ENCODE results near the gene SLC15A3. TPM values are rescaled to one million over a fixed set of nuclear protein-coding genes. Genes with fewer than 3 reads are reported as not detected.

SLC15A3 gene
- total RNA-seq, 1 donor from 2014 or later, result 0.62 TPM

DNA sequence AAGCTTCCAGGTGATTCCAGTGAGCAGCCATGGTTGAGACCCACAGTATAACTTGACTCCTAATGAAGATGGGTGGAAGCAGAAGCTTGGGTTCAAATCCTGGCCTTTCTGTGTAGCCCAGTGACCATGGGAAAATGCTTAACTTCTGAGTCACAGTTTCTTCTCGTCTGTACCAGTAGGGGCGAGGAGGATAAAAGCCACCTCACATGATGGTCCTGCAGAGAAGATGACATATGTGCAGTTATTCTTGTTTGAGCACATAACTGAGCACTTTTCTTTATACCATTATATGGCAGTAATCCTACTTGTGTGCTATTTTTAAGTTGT is 33.1 kb downstream of the SLC15A3 start:
- no peaks in the 10 kb centered on the region for H3K9me3 Mint-ChIP-seq (ENCODE audit: unreplicated experiment)
- H3K4me3 Mint-ChIP-seq (ENCODE audit: unreplicated experiment), result no peak overlapping the region
- no peak for DNase-seq (ENCODE audit: low spot score)
- TF ChIP-seq, protein P1, sequence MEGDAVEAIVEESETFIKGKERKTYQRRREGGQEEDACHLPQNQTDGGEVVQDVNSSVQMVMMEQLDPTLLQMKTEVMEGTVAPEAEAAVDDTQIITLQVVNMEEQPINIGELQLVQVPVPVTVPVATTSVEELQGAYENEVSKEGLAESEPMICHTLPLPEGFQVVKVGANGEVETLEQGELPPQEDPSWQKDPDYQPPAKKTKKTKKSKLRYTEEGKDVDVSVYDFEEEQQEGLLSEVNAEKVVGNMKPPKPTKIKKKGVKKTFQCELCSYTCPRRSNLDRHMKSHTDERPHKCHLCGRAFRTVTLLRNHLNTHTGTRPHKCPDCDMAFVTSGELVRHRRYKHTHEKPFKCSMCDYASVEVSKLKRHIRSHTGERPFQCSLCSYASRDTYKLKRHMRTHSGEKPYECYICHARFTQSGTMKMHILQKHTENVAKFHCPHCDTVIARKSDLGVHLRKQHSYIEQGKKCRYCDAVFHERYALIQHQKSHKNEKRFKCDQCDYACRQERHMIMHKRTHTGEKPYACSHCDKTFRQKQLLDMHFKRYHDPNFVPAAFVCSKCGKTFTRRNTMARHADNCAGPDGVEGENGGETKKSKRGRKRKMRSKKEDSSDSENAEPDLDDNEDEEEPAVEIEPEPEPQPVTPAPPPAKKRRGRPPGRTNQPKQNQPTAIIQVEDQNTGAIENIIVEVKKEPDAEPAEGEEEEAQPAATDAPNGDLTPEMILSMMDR (IDR thresholded peaks at IDR 0.05; ENCODE audit: unreplicated experiment), result no peak
- H3K36me3 Mint-ChIP-seq (ENCODE audit: low read depth, unreplicated experiment), result peaks cover 34% of the 10 kb centered on the region
- no peak overlapping the region for H3K27ac Mint-ChIP-seq (ENCODE audit: unreplicated experiment)
- H3K27me3 Mint-ChIP-seq (ENCODE audit: unreplicated experiment), result peaks cover 14% of the 10 kb centered on the region
- H3K4me1 Mint-ChIP-seq (ENCODE audit: unreplicated experiment), result peaks cover 23% of the 10 kb centered on the region

DNA sequence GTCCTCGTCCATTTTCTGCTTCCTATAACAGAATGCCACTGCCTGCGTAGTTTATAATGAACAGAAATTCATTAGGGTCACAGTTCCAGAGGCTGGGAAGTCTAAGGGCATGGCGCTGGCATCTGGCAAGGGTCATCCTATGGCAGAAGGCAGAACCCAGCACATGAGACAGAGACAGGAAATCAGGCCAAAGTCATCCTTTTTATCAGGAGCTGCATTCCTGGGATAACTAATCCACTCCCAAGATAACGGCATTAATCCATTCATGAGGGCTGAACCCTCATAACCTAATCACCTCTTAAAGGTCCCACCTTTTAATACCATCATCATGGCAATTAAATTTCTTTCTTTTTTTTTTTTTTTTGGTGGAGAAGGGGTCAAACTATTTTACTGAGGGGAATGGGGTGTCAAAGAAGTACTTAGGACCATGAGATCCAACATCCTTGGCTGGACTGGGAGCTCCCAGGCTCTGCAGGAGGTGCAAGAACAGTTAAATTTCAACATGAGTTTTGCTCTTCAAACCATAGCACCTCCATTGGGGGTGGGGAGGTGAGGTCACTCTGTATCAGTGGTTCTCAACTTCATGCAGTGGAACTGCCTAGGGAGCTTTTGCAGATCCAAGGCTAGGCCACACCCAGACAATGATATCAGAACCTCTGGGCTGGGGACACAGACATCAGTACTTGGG is 33.6 kb downstream of the SLC15A3 start:
- Mint-ChIP-seq H3K4me1 (ENCODE audit: unreplicated experiment) (peaks cover 28% of the 10 kb centered on the region), H3K4me3 (ENCODE audit: unreplicated experiment) (no peak overlapping the region), H3K9me3 (ENCODE audit: unreplicated experiment) (no peaks in the 10 kb centered on the region), H3K36me3 (ENCODE audit: low read depth, unreplicated experiment) (peaks cover 33% of the 10 kb centered on the region), H3K27ac (ENCODE audit: unreplicated experiment) (no peak overlapping the region), H3K27me3 (ENCODE audit: unreplicated experiment) (peaks cover 15% of the 10 kb centered on the region)
- TF ChIP-seq, protein P1 (IDR thresholded peaks at IDR 0.05; ENCODE audit: unreplicated experiment), result no peak
- no peak for DNase-seq (ENCODE audit: low spot score)

DNA sequence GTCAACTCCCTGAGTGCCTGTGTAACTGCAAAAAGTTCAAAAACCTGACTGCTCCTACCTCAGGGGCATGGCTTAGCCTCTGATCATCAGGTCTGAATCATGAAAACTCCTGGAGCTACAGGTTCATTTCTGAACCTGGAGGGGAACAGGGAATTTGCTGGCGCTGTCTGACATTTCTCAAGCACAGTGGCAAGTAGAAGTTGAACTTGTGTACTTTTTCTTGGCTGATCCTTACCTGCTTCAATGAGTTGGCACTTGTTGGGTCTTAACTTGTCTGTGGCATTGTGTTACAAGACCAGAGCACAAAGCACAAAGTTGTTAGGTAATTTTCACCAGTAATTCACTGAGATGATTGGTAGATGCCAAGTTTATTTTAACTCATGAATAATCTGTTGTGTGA is 34.7 kb downstream of the SLC15A3 start:
- Mint-ChIP-seq H3K27me3 (ENCODE audit: unreplicated experiment) (peaks cover 12% of the 10 kb centered on the region), H3K4me3 (ENCODE audit: unreplicated experiment) (peak overlapping the region; percentile 62), H3K4me1 (ENCODE audit: unreplicated experiment) (peaks cover 36% of the 10 kb centered on the region), H3K36me3 (ENCODE audit: low read depth, unreplicated experiment) (peaks cover 24% of the 10 kb centered on the region), H3K9me3 (ENCODE audit: unreplicated experiment) (no peaks in the 10 kb centered on the region), H3K27ac (ENCODE audit: unreplicated experiment) (no peak overlapping the region)
- TF ChIP-seq, protein P1 (IDR thresholded peaks at IDR 0.05; ENCODE audit: unreplicated experiment), result no peak
- DNase-seq (ENCODE audit: low spot score), result no peak

GRCh38 chr11:60916669-60917206 is 35.2 kb downstream of the SLC15A3 start:
- TF ChIP-seq, protein P1 (IDR thresholded peaks at IDR 0.05; ENCODE audit: unreplicated experiment), result no peak
- H3K4me3 Mint-ChIP-seq (ENCODE audit: unreplicated experiment), result peak overlapping the region; percentile 62
- H3K9me3 Mint-ChIP-seq (ENCODE audit: unreplicated experiment), result no peaks in the 10 kb centered on the region
- DNase-seq (ENCODE audit: low spot score), result no peak
- H3K36me3 Mint-ChIP-seq (ENCODE audit: low read depth, unreplicated experiment), result peaks cover 22% of the 10 kb centered on the region
- no peak overlapping the region for H3K27ac Mint-ChIP-seq (ENCODE audit: unreplicated experiment)
- peaks cover 41% of the 10 kb centered on the region for H3K4me1 Mint-ChIP-seq (ENCODE audit: unreplicated experiment)
- peaks cover 16% of the 10 kb centered on the region for H3K27me3 Mint-ChIP-seq (ENCODE audit: unreplicated experiment)

- Mint-ChIP-seq H3K27ac (ENCODE audit: unreplicated experiment) (peak overlapping the region; percentile 94), H3K9me3 (ENCODE audit: unreplicated experiment) (no peaks in the 10 kb centered on the region), H3K4me1 (ENCODE audit: unreplicated experiment) (peaks cover 55% of the 10 kb centered on the region), H3K4me3 (ENCODE audit: unreplicated experiment) (peak overlapping the region; percentile 95), H3K27me3 (ENCODE audit: unreplicated experiment) (peaks cover 19% of the 10 kb centered on the region), H3K36me3 (ENCODE audit: low read depth, unreplicated experiment) (peaks cover 10% of the 10 kb centered on the region)
- DNase-seq (ENCODE audit: low spot score), result peak; percentile 59
- TF ChIP-seq, protein P1 (IDR thresholded peaks at IDR 0.05; ENCODE audit: unreplicated experiment), result no peak
These were observed 36.6 kb downstream of the SLC15A3 start for GRCh38 chr11:60915248-60915914.

All from endothelial cell (in vitro differentiated cells).